Measurements from ENCODE around the gene PRSS50.

Gene PRSS50

DNA sequence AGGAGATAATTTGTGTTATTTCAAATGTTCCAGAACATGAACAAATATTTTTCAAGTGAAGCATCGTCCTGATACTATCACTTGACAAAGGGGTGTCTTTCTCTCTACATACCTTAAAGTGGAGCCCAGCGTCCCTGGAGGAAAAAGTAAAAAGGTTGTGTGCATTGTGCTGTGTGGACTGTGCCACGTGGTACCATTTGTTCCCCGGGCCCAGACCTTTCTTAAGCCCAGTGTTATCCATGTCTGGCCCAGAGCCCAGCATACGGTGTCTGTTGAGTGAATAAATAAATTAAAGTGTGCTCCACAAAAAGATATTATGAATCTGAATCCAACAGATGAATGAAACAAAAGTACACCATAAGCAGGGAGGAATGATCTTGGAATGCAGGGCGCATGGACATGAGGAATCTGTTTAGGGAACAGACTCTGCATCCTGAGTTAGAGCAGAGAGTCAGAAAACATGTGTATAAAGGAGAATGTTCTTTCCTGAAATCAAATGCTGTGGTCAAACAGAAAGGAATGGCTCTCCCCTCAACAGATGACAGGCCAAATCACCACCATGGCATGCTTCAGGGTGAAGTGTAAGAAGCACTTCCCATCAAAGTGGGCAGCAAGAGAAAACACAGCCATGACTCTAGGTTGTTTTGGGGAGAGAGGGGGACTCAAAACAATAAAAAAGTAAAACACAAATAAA, 8.1 kb upstream of the PRSS50 start:
- no peak for DNase-seq (ENCODE audit: low spot score)

GRCh38 chr3:46724424-46724823, 6.8 kb upstream of the PRSS50 start:
- DNase-seq (ENCODE audit: low spot score) = no peak

- DNase-seq (ENCODE audit: low spot score) = no peak
These were observed 4.8 kb upstream of the PRSS50 start for GRCh38 chr3:46722443-46722842.

DNA sequence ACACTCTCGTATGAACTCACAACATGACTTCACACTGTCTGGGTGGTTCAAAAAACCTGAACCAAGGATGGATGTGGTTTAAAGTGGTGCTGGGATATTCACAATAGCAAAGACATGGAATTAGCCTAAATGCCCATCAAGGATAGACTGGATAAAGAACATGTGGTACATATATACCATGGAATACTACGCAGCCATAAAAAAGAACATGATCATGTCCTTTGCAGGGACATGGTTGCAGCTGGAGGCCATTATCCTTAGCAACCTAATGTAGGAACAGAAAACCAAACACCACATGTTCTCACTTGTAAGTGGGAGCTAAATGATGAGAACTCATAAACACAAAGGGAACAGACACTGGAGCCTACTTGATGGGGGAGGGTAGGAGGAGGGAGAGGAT, 3.3 kb upstream of the PRSS50 start:
- DNase-seq (ENCODE audit: low spot score) = no peak

- DNase-seq (ENCODE audit: low spot score) = no peak
These were observed 2.1 kb upstream of the PRSS50 start for GRCh38 chr3:46719735-46720271.

GRCh38 chr3:46719044-46719565, 1.4 kb upstream of the PRSS50 start:
- DNase-seq (ENCODE audit: low spot score) = no peak

DNA sequence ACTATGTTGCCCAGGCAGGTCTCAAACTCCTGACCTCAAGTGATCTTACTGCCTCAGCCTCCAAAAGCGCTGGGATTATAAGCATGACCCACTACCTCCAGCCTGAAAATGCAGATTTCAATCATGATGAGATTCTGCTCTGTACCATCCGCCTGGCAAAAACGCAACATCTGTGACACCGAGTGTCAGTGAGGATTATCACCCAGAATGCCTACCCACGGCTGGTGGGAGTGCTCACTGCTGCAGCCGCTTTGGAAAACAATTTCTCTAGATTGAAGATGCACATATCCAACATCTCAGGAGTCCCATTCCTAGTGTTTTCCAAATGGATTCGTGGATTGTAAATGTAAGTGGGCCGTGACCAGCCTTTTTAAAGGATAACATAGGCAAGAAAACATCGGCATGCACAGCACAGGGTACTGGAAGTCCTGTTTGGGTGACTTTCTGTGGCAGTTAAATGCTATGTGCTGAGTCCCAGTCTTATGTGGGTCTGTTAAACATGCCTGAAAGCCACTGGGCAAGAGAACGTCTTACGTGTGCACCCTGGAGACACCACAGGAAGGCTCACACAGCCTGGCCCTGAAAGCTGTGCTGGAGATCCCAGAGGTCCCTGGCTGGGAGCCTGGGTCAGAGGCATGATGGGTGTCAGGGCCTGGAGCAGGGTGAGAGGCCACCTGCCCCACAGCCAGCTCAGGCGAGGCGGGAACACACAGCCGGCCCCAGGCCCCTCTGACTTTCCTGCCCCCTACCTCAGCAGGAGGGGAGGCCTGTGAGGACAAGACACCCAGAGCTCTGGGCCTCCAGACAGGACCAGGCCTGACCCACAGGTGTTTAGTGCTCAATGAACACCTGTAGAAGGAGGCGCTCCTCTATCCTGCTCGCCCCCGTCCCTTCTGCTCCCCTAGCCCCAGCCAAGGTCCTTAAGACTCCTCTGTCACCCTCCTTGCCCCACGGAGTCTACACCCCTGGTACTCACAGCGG, 918 bp downstream of the PRSS50 start:
- no peak for DNase-seq (ENCODE audit: low spot score)

GRCh38 chr3:46715507-46716175, 2.0 kb downstream of the PRSS50 start:
- DNase-seq (ENCODE audit: low spot score) = no peak

GRCh38 chr3:46714728-46715506, 2.8 kb downstream of the PRSS50 start:
- no peak for DNase-seq (ENCODE audit: low spot score)

- DNase-seq (ENCODE audit: low spot score) = no peak
These were observed 3.6 kb downstream of the PRSS50 start for GRCh38 chr3:46713898-46714552.

GRCh38 chr3:46713050-46713897, 4.4 kb downstream of the PRSS50 start:
- DNase-seq (ENCODE audit: low spot score) = no peak

- DNase-seq (ENCODE audit: low spot score) = no peak
These were observed 5.2 kb downstream of the PRSS50 start for GRCh38 chr3:46712191-46713049.

DNA sequence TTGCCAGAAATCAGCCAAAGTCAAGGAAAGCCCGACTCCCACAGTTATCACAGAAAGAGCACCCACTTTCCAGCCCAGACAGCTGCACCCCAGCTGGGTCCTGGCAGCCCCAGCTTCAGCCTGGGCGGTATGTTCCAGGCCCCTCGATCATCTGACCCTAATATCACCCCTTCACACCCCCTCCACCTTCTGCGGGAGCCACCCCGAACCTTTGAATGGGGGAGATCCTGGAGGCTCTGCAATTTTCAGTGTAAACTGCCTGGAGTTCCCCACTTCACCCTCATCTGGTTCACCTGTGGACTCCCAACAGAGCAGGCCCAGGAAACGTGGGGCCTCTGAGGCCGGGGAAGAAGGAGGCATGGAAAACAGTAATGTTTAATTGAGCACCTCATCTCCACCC, 5.9 kb downstream of the PRSS50 start:
- DNase-seq (ENCODE audit: low spot score) = no peak

DNA sequence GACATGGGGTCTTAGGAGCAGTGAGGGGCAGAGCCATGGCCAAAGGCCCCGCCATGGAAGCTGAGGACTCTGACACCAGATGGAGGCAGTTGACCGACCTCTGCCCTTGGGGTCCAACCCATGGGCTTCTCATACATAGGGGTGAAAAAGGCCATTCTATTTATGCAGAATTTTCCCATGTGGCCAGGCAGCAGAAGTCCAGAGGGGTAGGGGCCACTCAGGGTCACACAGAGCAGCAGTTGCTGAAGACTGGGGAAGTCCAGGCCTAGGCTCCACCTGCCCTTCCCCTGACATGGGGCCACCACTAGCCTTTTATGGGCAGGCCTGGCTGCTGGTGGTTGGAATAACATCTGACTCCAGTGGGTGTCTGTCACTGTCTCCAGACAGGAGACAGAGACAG, 6.4 kb downstream of the PRSS50 start:
- no peak for DNase-seq (ENCODE audit: low spot score)

DNA sequence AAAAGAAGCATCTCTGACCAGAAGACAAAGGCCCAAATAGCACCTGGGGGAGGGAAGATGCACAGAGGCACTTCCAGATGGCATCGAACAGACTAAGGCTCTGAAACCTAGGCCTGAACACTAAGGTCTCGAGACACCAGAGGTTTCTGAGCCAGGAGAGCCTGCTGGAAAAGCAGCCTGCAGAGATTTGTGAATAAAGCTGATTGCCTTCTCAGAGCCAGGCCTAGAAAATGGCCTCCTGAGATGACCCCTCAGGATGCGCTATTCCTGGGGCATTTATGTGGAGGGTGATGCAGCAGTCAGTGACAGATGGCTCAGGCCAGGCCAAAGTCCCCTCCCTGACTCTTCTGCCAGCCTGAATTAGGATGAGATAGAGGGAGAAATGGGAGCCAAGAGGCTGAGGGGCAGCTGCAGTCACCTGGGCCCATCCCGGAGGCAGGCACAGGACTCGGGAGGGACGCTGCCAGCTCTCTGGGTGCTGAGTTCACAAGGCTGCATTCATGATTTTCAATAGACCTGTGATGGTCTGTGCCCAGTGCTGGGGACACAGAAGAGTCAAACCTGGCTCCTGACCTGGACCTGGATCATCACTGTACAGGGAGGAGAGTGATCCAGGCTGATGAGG, 6.9 kb downstream of the PRSS50 start:
- no peak for DNase-seq (ENCODE audit: low spot score)

- DNase-seq (ENCODE audit: low spot score) = no peak
These were observed 7.4 kb downstream of the PRSS50 start for GRCh38 chr3:46710229-46710628.

- DNase-seq (ENCODE audit: low spot score) = no peak
These were observed 7.9 kb downstream of the PRSS50 start for GRCh38 chr3:46709721-46710120.

GRCh38 chr3:46709157-46709654, 8.5 kb downstream of the PRSS50 start:
- no peak for DNase-seq (ENCODE audit: low spot score)
